Fibroblast of lung (primary cell): ENCODE data around the gene CACUL1. TPM values are rescaled to one million over a fixed set of nuclear protein-coding genes. Genes with fewer than 3 reads are reported as not detected.
"Not testable (repeated sequence)": the region's sequence is repeated elsewhere in the genome, so short reads cannot be mapped to it uniquely, and the experiment has no call there.

Source experiments
- DNase-seq, 2 donors: peaks; one replicate each; pipeline versions ENCODE4 v3.0.0 to v3.0.0-alpha.2; 2010; ENCODE audit warnings: low read depth in 2 of 2
- H2AFZ ChIP-seq: 2 replicates; pipeline ENCODE4 v1.5.1; 2012; ENCODE audit warnings: low read length, control low read depth, inconsistent platforms
- H3K27ac ChIP-seq: 2 replicates; pipeline ENCODE4 v1.5.1; 2011; ENCODE audit warnings: low read length, control low read depth; ENCODE audit not compliant: insufficient read depth
- H3K27me3 ChIP-seq: 2 replicates; pipeline ENCODE4 v1.5.1; 2011; ENCODE audit warnings: mild to moderate bottlenecking, low read length; ENCODE audit not compliant: control insufficient read depth, insufficient read depth
- H3K36me3 ChIP-seq: 2 replicates; pipeline ENCODE4 v1.5.1; 2011; ENCODE audit warnings: low read length; ENCODE audit not compliant: control insufficient read depth, insufficient read depth
- H3K4me1 ChIP-seq: 2 replicates; pipeline ENCODE4 v1.5.1; 2011; ENCODE audit warnings: low read length; ENCODE audit not compliant: control insufficient read depth, insufficient read depth; ENCODE audit errors: extremely low read depth
- H3K4me2 ChIP-seq: 2 replicates; pipeline ENCODE4 v1.5.1; 2011; ENCODE audit warnings: low read length, control low read depth; ENCODE audit not compliant: insufficient read depth; ENCODE audit errors: extremely low read depth
- H3K4me3 ChIP-seq, 4 experiments: fragments of 200-600 bp in 1 of 4; sonication (generic) in 1 of 4; replicated peaks in 1 of 4; 2 replicates each; pipeline ENCODE4 v1.5.1; 2011 to 2016; ENCODE audit warnings: low read length in 4 of 4, low read depth in 3 of 4, mild to moderate bottlenecking in 3 of 4, control low read depth in 2 of 4, inconsistent platforms in 1 of 4, mixed read lengths in 1 of 4; ENCODE audit not compliant: insufficient read depth in 1 of 4; ENCODE audit errors: control extremely low read depth in 1 of 4
- H3K79me2 ChIP-seq: 2 replicates; pipeline ENCODE4 v1.5.1; 2012; ENCODE audit warnings: mild to moderate bottlenecking, low read length, inconsistent platforms; ENCODE audit not compliant: control insufficient read depth, insufficient read depth
- H3K9ac ChIP-seq: 2 replicates; pipeline ENCODE4 v1.5.1; 2011; ENCODE audit warnings: mild to moderate bottlenecking, low read length, control low read depth; ENCODE audit not compliant: insufficient read depth
- H3K9me3 ChIP-seq: 2 replicates; pipeline ENCODE4 v1.5.1; 2012; ENCODE audit warnings: low read depth, low read length; ENCODE audit not compliant: control insufficient read depth, insufficient read depth
- H4K20me1 ChIP-seq: 2 replicates; pipeline ENCODE4 v1.5.1; 2011; ENCODE audit warnings: low read length; ENCODE audit not compliant: control insufficient read depth, insufficient read depth; ENCODE audit errors: extremely low read depth
- EZH2 ChIP-seq: IDR thresholded peaks from 2 replicates; pipeline ENCODE4 v1.5.1; 2012; ENCODE audit warnings: low read length, control low read depth, mild to moderate bottlenecking; ENCODE audit errors: missing control alignments
- polyA plus RNA-seq, 2 donors: library from polyadenylated mRNA; depleted of rRNA in 1 of 2; stranded (reverse) in 1 of 2; unstranded in 1 of 2; fragments of >200 nt; gene quantifications; 2 replicates each; pipeline ENCODE4 v1.2.1, GENCODE V29; 2011 to 2012; ENCODE audit warnings: missing spikeins in 1 of 2
- total RNA-seq: library from RNA; depleted of rRNA; stranded (reverse); fragments of >200 nt; gene quantifications from 2 replicates; pipeline ENCODE4 v1.2.1, GENCODE V29; 2014
- TF ChIP-seq, protein P1 (sequence below), 2 donors: IDR thresholded peaks in 1 of 2; conservative IDR thresholded peaks in 1 of 2; 1 replicate in 1 of 2; 2 replicates in 1 of 2; pipeline ENCODE4 v1.5.1; 2011 to 2012; ENCODE audit warnings: low read length in 2 of 2, control low read depth in 1 of 2, inconsistent platforms in 1 of 2, low read depth in 1 of 2, mild to moderate bottlenecking in 1 of 2

Gene CACUL1
- total and polyA plus RNA-seq, 2 donors (not counting 1 experiment from before 2014, with no cell fraction given) = 15.7 to 25.3 TPM

DNA sequence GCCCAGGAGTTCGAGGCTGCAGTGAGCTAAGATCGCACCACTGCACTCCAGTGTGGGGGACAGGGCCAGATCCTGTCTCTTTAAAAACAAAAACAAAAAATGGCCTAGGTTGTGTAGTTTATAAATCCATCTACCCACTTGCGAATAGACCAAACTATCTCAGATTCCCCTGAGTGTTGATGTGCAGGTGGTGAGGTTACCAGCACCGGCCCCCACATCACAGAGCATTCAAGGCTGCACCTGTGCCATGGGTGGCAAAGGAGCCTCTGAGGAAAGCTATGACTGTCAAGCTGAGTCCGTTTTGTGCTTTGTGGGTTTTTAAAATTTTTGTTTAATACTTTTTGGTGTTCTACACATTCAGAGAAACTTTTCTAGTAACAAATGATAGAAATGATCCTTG lies 30.8 kb upstream of the CACUL1 start:
- Histone ChIP-seq H2AFZ (no peak overlapping the region), H3K4me2 (no peak overlapping the region), H4K20me1 (no peaks in the 10 kb centered on the region), H3K27me3 (no peaks in the 10 kb centered on the region), H3K36me3 (no peaks in the 10 kb centered on the region), H3K9ac (no peak overlapping the region), H3K79me2 (no peaks in the 10 kb centered on the region), H3K4me3 (no peak overlapping the region), H3K27ac (no peak overlapping the region), H3K4me1 (no peaks in the 10 kb centered on the region), H3K9me3 (no peaks in the 10 kb centered on the region)
- no peak for DNase-seq
- TF ChIP-seq, protein P1, sequence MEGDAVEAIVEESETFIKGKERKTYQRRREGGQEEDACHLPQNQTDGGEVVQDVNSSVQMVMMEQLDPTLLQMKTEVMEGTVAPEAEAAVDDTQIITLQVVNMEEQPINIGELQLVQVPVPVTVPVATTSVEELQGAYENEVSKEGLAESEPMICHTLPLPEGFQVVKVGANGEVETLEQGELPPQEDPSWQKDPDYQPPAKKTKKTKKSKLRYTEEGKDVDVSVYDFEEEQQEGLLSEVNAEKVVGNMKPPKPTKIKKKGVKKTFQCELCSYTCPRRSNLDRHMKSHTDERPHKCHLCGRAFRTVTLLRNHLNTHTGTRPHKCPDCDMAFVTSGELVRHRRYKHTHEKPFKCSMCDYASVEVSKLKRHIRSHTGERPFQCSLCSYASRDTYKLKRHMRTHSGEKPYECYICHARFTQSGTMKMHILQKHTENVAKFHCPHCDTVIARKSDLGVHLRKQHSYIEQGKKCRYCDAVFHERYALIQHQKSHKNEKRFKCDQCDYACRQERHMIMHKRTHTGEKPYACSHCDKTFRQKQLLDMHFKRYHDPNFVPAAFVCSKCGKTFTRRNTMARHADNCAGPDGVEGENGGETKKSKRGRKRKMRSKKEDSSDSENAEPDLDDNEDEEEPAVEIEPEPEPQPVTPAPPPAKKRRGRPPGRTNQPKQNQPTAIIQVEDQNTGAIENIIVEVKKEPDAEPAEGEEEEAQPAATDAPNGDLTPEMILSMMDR (conservative IDR thresholded peaks at IDR 0.05 in 1 of 2, IDR thresholded peaks at IDR 0.05 in 1 of 2; ENCODE audit: low read depth in 1 of 2, low read length in 2 of 2) = no peak
- TF ChIP-seq EZH2 = no peak

DNA sequence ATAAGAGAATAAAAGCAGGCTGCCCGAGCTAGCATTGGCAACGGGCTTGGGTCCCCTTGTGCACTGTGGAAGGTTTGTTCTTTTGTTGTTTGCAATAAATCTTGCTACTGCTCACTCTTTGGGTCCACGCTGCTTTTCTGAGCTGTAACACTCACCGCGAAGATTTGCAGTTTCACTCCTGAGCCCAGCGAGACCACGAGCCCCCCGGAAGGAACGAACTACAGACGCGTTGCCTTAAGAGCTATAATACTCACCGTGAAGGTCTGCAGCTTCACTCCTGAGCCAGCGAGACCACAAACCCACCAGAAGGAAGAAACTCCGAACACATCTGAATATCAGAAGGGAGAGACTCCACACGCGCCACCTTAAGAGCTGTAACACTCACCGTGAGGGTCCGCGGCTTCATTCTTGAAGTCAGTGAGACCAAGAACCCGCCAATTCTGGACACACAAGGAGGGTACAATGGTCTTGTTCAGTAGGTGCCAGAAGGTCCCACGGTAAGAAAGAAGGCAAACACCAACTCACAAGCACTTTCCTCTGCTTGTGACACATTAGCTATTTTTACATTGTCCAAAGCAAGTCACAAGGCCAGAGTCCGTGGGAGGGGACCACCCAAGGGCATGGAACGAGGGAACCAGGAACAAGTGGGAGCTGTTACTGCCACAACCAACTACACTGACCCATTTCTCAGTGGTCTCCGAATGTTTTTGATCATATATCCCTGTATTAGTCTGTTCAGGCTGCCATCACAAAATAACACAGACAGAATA lies 29.2 kb upstream of the CACUL1 start:
- Histone ChIP-seq H3K9ac (no peak overlapping the region), H3K27ac (no peak overlapping the region), H3K27me3 (no peaks in the 10 kb centered on the region), H3K4me2 (no peak overlapping the region), H3K36me3 (no peaks in the 10 kb centered on the region), H3K9me3 (no peaks in the 10 kb centered on the region), H3K4me1 (no peaks in the 10 kb centered on the region), H3K79me2 (no peaks in the 10 kb centered on the region), H3K4me3 (no peak overlapping the region), H4K20me1 (no peaks in the 10 kb centered on the region), H2AFZ (no peak overlapping the region)
- DNase-seq = no peak
- TF ChIP-seq, protein P1 (conservative IDR thresholded peaks at IDR 0.05 in 1 of 2, IDR thresholded peaks at IDR 0.05 in 1 of 2; ENCODE audit: low read depth in 1 of 2, low read length in 2 of 2) = no peak
- TF ChIP-seq EZH2 = no peak

- not testable (repeated sequence) for H3K27ac ChIP-seq, H2AFZ ChIP-seq, H3K4me1 ChIP-seq, H3K27me3 ChIP-seq, H3K4me2 ChIP-seq, H3K36me3 ChIP-seq, H3K4me3 ChIP-seq, DNase-seq, H3K79me2 ChIP-seq, H3K9ac ChIP-seq, H4K20me1 ChIP-seq, H3K9me3 ChIP-seq
These were observed 28.2 kb upstream of the CACUL1 start for GRCh38 chr10:118782916-118783465.
